ENCODE data around the gene TRIM37. TPM values are rescaled to one million over a fixed set of nuclear protein-coding genes. Genes with fewer than 3 reads are reported as not detected.

TRIM37 gene
- polyA plus RNA-seq, 4 donors, result 5.6 to 11.3 (median 8.5) TPM

DNA sequence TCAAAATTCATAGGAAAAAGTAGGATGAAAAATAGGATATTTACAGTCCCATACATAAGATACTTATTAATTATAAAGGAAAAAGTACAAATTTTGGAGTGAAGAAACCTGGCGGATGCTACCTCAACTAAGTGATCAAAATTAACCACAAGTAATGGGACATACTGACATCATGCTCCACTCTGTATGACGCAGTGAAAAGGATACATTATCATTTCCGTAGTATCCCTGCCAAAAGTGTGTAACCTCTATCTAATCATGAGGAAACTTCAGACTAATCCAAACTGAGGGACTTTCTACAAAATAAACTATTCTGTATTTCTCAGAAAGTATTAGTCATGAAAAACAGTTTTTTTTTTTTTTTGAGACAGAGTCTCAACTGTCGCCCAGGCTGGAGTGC, 60.5 kb downstream of the TRIM37 start:
- Histone ChIP-seq H3K27ac (ENCODE audit: low read depth in 1 of 3, low read length in 2 of 3) (no peak overlapping the region), H3K9me3 (ENCODE audit: control insufficient read depth in 2 of 2, insufficient read depth in 1 of 2, low read depth in 1 of 2, low read length in 1 of 2) (no peaks in the 10 kb centered on the region), H3K27me3 (ENCODE audit: control insufficient read depth in 3 of 3, insufficient read depth in 3 of 3, low read length in 3 of 3) (no peaks in the 10 kb centered on the region), H3K36me3 (ENCODE audit: control insufficient read depth in 3 of 3, insufficient read depth in 2 of 3, low read depth in 1 of 3, low read length in 3 of 3) (peaks cover 5 to 38% (median 5%) of the 10 kb centered on the region in 3 donors), H3K4me1 (ENCODE audit: control insufficient read depth in 3 of 3, insufficient read depth in 2 of 3, low read depth in 1 of 3, low read length in 2 of 3) (no peaks in the 10 kb centered on the region), H3K4me3 (ENCODE audit: low read depth in 1 of 3, low read length in 3 of 3) (no peak overlapping the region)
- DNase-seq (no peak), FAIRE-seq (no peak)
- 89 to 94% (median 91%) methylated on average over 4 of the region's 4 CpGs for WGBS, 3 donors

DNA sequence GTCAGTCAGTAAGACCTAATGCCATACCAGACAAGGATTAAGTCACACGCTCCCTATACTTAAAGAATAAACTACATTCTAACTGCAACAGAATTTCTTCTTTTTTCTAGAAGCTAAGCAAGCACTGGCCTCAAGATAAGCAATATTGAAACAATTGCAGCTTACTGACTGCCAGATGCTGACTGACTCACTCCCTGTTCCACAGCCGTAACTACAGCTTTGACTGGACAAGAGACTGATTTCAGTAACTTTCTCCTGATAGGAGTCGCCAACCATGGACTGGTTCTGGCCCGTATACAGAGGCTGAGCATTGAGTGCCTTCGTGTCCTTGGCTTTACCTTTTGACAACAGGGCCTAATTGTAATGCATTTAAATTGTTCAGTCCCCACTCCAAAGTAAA, 67.9 kb downstream of the TRIM37 start:
- Histone ChIP-seq H3K27ac (ENCODE audit: low read depth in 1 of 3, low read length in 2 of 3) (no peak overlapping the region), H3K9me3 (ENCODE audit: control insufficient read depth in 2 of 2, insufficient read depth in 1 of 2, low read depth in 1 of 2, low read length in 1 of 2) (no peaks in the 10 kb centered on the region), H3K4me3 (ENCODE audit: low read depth in 1 of 3, low read length in 3 of 3) (no peak overlapping the region), H3K4me1 (ENCODE audit: control insufficient read depth in 3 of 3, insufficient read depth in 2 of 3, low read depth in 1 of 3, low read length in 2 of 3) (no peaks in the 10 kb centered on the region), H3K27me3 (ENCODE audit: control insufficient read depth in 3 of 3, insufficient read depth in 3 of 3, low read length in 3 of 3) (no peaks in the 10 kb centered on the region), H3K36me3 (ENCODE audit: control insufficient read depth in 3 of 3, insufficient read depth in 2 of 3, low read depth in 1 of 3, low read length in 3 of 3) (peaks cover 3 to 31% (median 9%) of the 10 kb centered on the region in 3 donors)
- WGBS, 3 donors, result 74 to 87% (median 83%) methylated on average over 5 of the region's 5 CpGs
- FAIRE-seq (no peak), DNase-seq (no peak)

DNA sequence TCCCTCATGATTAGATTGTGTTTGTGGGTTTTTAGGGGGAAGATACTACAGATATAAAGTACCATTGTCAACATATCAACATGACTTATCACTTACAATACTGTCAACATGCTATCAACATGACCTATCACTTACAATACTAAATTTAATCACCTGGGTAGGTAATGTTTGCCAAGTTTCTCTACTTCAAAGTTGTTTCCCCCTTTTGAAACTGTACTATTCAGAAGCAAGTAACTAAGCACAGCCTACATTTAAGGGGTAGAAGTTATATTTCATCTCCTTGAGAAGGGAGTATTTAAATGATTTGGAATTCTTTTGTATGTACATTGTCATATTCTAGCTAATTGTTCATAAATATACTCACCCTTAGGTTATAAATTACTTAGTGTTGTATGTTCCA, 68.7 kb downstream of the TRIM37 start:
- H3K4me1 ChIP-seq (ENCODE audit: control insufficient read depth in 3 of 3, insufficient read depth in 2 of 3, low read depth in 1 of 3, low read length in 2 of 3), result no peaks in the 10 kb centered on the region
- H3K27me3 ChIP-seq (ENCODE audit: control insufficient read depth in 3 of 3, insufficient read depth in 3 of 3, low read length in 3 of 3), result no peaks in the 10 kb centered on the region
- DNase-seq (no peak), FAIRE-seq (no peak)
- H3K4me3 ChIP-seq (ENCODE audit: low read depth in 1 of 3, low read length in 3 of 3), result no peak overlapping the region
- no peaks in the 10 kb centered on the region for H3K9me3 ChIP-seq (ENCODE audit: control insufficient read depth in 2 of 2, insufficient read depth in 1 of 2, low read depth in 1 of 2, low read length in 1 of 2)
- H3K27ac ChIP-seq (ENCODE audit: low read depth in 1 of 3, low read length in 2 of 3), result no peak overlapping the region
- H3K36me3 ChIP-seq (ENCODE audit: control insufficient read depth in 3 of 3, insufficient read depth in 2 of 3, low read depth in 1 of 3, low read length in 3 of 3), result peaks cover 5 to 30% (median 7%) of the 10 kb centered on the region in 3 donors

DNA sequence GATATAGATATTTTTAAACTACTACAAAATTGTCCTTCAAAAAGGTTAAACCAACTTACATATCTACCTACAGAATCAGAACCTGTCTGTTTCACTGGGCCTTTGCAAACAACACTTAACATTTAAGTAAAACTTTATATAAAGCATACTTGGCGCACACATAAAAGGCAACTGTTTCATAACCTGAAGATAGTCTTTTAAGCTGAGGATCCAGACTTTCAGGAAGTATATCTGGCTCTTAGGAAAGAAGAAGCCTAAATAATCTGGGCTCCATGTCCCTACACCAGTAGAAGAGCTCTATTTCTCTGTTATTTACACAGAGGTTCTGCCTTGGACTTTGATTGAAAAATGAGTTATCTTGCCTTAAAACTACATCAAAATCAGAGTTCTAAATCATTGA, 75.9 kb downstream of the TRIM37 start:
- Histone ChIP-seq H3K36me3 (ENCODE audit: control insufficient read depth in 3 of 3, insufficient read depth in 2 of 3, low read depth in 1 of 3, low read length in 3 of 3) (peaks cover 3 to 14% (median 5%) of the 10 kb centered on the region in 3 donors), H3K27ac (ENCODE audit: low read depth in 1 of 3, low read length in 2 of 3) (no peak overlapping the region), H3K4me3 (ENCODE audit: low read depth in 1 of 3, low read length in 3 of 3) (no peak overlapping the region), H3K27me3 (ENCODE audit: control insufficient read depth in 3 of 3, insufficient read depth in 3 of 3, low read length in 3 of 3) (no peaks in the 10 kb centered on the region), H3K4me1 (ENCODE audit: control insufficient read depth in 3 of 3, insufficient read depth in 2 of 3, low read depth in 1 of 3, low read length in 2 of 3) (no peaks in the 10 kb centered on the region), H3K9me3 (ENCODE audit: control insufficient read depth in 2 of 2, insufficient read depth in 1 of 2, low read depth in 1 of 2, low read length in 1 of 2) (no peaks in the 10 kb centered on the region)
- 100% methylated on average over 1 of the region's 1 CpG for WGBS, 3 donors
- DNase-seq (no peak), FAIRE-seq (no peak)

DNA sequence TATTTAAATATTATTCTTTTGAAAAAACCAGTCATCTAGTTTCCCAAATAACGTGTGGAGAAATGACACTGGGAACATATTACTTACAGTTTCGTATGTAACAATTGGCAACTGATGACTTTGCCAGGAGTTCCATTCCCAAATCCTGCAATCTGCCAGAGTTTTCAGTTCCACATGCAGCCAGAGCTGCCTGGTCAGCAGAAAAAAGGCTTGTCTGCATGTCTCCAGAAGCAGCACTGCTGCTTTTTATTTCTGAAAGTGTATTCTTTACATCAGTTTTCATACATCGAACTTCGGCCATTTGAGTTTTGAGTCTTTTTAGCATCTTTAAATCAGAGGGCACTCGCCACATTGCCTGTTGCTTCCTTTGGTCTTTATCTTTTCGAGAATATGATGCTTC, 78.4 kb downstream of the TRIM37 start:
- DNase-seq (no peak), FAIRE-seq (no peak)
- no peak overlapping the region for H3K4me3 ChIP-seq (ENCODE audit: low read depth in 1 of 3, low read length in 3 of 3)
- peaks cover 3 to 6% (median 5%) of the 10 kb centered on the region in 3 donors for H3K36me3 ChIP-seq (ENCODE audit: control insufficient read depth in 3 of 3, insufficient read depth in 2 of 3, low read depth in 1 of 3, low read length in 3 of 3)
- H3K27me3 ChIP-seq (ENCODE audit: control insufficient read depth in 3 of 3, insufficient read depth in 3 of 3, low read length in 3 of 3), result no peaks in the 10 kb centered on the region
- no peaks in the 10 kb centered on the region for H3K4me1 ChIP-seq (ENCODE audit: control insufficient read depth in 3 of 3, insufficient read depth in 2 of 3, low read depth in 1 of 3, low read length in 2 of 3)
- 92 to 94% (median 93%) methylated on average over 6 of the region's 6 CpGs for WGBS, 3 donors
- H3K9me3 ChIP-seq (ENCODE audit: control insufficient read depth in 2 of 2, insufficient read depth in 1 of 2, low read depth in 1 of 2, low read length in 1 of 2), result no peaks in the 10 kb centered on the region
- H3K27ac ChIP-seq (ENCODE audit: low read depth in 1 of 3, low read length in 2 of 3), result no peak overlapping the region

DNA sequence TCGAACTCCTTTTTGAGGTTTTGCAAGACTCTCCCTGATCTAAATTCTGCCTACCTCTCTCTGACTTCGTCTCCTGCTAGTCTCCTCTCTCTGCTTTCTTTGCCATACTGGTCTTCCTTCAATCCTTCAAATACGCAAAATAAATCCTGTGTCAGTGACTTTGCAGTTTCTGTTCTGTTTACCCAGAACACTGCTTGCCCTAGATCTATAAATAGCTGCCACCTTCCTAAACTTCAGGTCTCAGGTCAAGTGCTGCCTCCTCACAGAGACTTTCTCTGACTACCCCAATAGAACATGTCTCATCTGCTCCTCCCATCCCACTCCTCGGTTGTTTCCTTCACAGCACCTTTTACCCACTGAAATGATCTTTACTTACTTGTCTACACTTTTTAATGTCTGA, 78.9 kb downstream of the TRIM37 start:
- DNase-seq, result no peak
- no peak for FAIRE-seq
- H3K27ac ChIP-seq (ENCODE audit: low read depth in 1 of 3, low read length in 2 of 3), result no peak overlapping the region
- no peaks in the 10 kb centered on the region for H3K4me1 ChIP-seq (ENCODE audit: control insufficient read depth in 3 of 3, insufficient read depth in 2 of 3, low read depth in 1 of 3, low read length in 2 of 3)
- H3K36me3 ChIP-seq (ENCODE audit: control insufficient read depth in 3 of 3, insufficient read depth in 2 of 3, low read depth in 1 of 3, low read length in 3 of 3), result peaks cover 3 to 5% (median 5%) of the 10 kb centered on the region in 3 donors
- 75 to 91% (median 86%) methylated on average over 4 of the region's 4 CpGs for WGBS, 3 donors
- H3K9me3 ChIP-seq (ENCODE audit: control insufficient read depth in 2 of 2, insufficient read depth in 1 of 2, low read depth in 1 of 2, low read length in 1 of 2), result no peaks in the 10 kb centered on the region
- H3K4me3 ChIP-seq (ENCODE audit: low read depth in 1 of 3, low read length in 3 of 3), result no peak overlapping the region
- no peaks in the 10 kb centered on the region for H3K27me3 ChIP-seq (ENCODE audit: control insufficient read depth in 3 of 3, insufficient read depth in 3 of 3, low read length in 3 of 3)

DNA sequence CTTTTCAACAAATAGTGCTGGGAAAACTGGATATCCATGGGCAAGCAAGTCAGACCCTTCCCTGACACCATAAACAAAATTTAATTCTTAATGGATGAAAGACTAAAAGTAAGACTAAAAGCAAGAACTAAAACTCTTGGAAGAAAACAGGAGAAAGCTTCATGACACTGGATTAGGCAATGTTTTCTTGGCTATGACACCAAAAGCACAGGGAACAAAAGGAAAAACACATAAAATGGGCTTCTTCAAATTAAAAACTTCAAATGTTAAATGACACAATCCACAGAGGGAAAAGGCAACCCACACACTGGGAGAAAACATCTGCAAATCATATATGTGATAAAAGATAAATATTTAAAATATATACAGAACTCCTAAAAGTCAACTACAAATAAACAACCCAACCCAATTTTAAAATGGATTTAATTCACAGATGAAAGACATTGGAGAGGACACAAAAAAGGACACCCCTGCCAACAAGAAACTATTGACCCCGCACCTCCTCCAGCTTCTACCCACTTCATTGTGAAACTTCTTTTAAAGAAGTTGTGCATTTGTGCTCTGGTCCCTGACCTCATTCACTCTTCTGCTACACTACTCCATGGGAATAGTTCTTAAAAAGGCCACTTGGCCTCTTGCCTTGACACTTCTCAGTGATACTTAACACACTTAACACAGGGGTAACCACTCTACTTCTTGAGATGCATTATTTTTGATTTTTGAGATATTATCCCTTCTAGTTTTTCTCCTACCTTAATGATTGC, 80.3 kb downstream of the TRIM37 start:
- FAIRE-seq (no peak), DNase-seq (no peak)
- H3K9me3 ChIP-seq (ENCODE audit: control insufficient read depth in 2 of 2, insufficient read depth in 1 of 2, low read depth in 1 of 2, low read length in 1 of 2), result no peaks in the 10 kb centered on the region
- no peaks in the 10 kb centered on the region for H3K27me3 ChIP-seq (ENCODE audit: control insufficient read depth in 3 of 3, insufficient read depth in 3 of 3, low read length in 3 of 3)
- H3K4me3 ChIP-seq (ENCODE audit: low read depth in 1 of 3, low read length in 3 of 3), result no peak overlapping the region
- peaks cover 3 to 5% (median 4%) of the 10 kb centered on the region in 3 donors for H3K36me3 ChIP-seq (ENCODE audit: control insufficient read depth in 3 of 3, insufficient read depth in 2 of 3, low read depth in 1 of 3, low read length in 3 of 3)
- no peaks in the 10 kb centered on the region for H3K4me1 ChIP-seq (ENCODE audit: control insufficient read depth in 3 of 3, insufficient read depth in 2 of 3, low read depth in 1 of 3, low read length in 2 of 3)
- H3K27ac ChIP-seq (ENCODE audit: low read depth in 1 of 3, low read length in 2 of 3), result no peak overlapping the region
- WGBS, 3 donors, result 83 to 95% (median 86%) methylated on average over 1 of the region's 1 CpG

DNA sequence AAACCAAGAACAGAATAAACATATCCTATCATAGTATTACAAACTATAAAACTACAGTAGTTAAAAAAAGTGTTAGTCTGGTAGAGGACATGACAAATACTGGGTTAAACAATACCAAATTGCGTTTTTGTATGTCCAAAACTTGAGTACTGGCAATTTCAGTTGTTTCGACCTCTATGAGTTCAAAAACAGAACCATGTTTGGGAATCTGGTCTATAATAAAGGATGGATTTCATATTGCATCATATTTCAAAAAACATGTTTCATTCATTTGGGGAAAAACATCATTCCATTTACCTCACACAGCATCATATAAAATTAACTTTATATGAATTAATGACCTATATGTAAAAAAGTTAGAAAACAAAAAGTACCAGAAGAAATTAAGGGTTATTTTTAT, 81.8 kb downstream of the TRIM37 start:
- Histone ChIP-seq H3K4me3 (ENCODE audit: low read depth in 1 of 3, low read length in 3 of 3) (no peak overlapping the region), H3K4me1 (ENCODE audit: control insufficient read depth in 3 of 3, insufficient read depth in 2 of 3, low read depth in 1 of 3, low read length in 2 of 3) (no peaks in the 10 kb centered on the region), H3K36me3 (ENCODE audit: control insufficient read depth in 3 of 3, insufficient read depth in 2 of 3, low read depth in 1 of 3, low read length in 3 of 3) (peaks cover 3 to 7% (median 4%) of the 10 kb centered on the region in 3 donors), H3K27me3 (ENCODE audit: control insufficient read depth in 3 of 3, insufficient read depth in 3 of 3, low read length in 3 of 3) (no peaks in the 10 kb centered on the region), H3K27ac (ENCODE audit: low read depth in 1 of 3, low read length in 2 of 3) (no peak overlapping the region), H3K9me3 (ENCODE audit: control insufficient read depth in 2 of 2, insufficient read depth in 1 of 2, low read depth in 1 of 2, low read length in 1 of 2) (no peaks in the 10 kb centered on the region)
- FAIRE-seq (peak; percentile 23), DNase-seq (no peak)
- WGBS, 3 donors, result 95 to 97% (median 95%) methylated on average over 2 of the region's 2 CpGs

DNA sequence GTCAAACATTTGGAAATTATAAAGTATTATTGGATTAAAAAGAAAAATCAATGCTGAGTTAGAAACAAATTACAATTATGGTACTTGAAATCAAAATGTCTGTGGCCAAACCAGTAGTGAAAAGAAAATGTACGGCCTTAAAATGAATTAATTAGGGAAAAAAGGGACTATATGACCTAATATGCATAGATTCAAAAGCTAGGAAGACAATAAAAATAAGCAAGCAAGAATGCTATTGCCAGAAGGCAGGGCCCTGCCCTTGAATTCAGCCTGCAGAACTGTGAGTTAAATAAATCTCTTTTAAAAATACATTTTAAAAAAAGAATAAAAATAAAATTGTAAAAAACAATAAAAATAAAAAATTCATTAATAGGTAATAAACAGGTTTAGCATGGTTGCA, 88.7 kb downstream of the TRIM37 start:
- no peaks in the 10 kb centered on the region for H3K9me3 ChIP-seq (ENCODE audit: control insufficient read depth in 2 of 2, insufficient read depth in 1 of 2, low read depth in 1 of 2, low read length in 1 of 2)
- no peaks in the 10 kb centered on the region for H3K4me1 ChIP-seq (ENCODE audit: control insufficient read depth in 3 of 3, insufficient read depth in 2 of 3, low read depth in 1 of 3, low read length in 2 of 3)
- FAIRE-seq (no peak), DNase-seq (no peak)
- H3K4me3 ChIP-seq (ENCODE audit: low read depth in 1 of 3, low read length in 3 of 3), result no peak overlapping the region
- 74 to 93% (median 86%) methylated on average over 1 of the region's 1 CpG for WGBS, 3 donors
- no peak overlapping the region for H3K27ac ChIP-seq (ENCODE audit: low read depth in 1 of 3, low read length in 2 of 3)
- no peaks in the 10 kb centered on the region for H3K27me3 ChIP-seq (ENCODE audit: control insufficient read depth in 3 of 3, insufficient read depth in 3 of 3, low read length in 3 of 3)
- peaks cover 0 to 12% (median 0%) of the 10 kb centered on the region in 3 donors for H3K36me3 ChIP-seq (ENCODE audit: control insufficient read depth in 3 of 3, insufficient read depth in 2 of 3, low read depth in 1 of 3, low read length in 3 of 3)

All from small intestine (tissue), 7 donors.